ENCODE results near the gene DMD. TPM values are rescaled to one million over a fixed set of nuclear protein-coding genes. Genes with fewer than 3 reads are reported as not detected.

Gene DMD
- polyA plus RNA-seq, 12 donors: 53.6 to 134 (median 95.6) TPM; not detected in 1

DNA sequence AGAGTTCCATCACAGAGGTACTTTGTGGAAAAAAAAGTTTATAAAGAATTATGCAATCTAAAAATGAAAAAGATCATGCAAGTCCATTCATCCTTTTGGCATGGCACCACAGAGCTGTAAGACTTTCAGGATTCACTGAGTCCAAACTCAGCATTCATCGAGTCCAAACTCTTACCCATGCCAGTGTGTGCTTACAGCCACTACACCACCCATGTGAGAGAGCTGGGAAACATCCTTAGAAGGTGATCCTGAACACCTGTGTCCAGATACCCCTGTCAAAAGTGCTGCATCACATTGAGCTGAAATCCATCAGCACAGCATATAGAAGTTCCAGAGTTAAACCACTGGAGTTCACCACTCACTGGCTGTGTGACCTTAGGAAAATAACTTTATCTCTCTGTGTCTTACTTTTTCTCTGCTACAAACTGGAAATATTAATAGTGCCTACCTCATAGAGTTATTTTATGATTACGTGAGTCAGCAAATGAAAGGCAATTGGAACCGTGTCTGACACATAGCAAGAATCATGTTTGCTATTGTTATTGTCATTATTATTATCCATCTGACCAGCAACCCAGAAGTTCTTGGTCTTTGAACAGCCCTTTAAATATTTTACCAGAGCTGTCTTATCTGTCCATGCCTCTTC is 2024.5 kb downstream of the DMD start:
- DNase-seq: no peak

DNA sequence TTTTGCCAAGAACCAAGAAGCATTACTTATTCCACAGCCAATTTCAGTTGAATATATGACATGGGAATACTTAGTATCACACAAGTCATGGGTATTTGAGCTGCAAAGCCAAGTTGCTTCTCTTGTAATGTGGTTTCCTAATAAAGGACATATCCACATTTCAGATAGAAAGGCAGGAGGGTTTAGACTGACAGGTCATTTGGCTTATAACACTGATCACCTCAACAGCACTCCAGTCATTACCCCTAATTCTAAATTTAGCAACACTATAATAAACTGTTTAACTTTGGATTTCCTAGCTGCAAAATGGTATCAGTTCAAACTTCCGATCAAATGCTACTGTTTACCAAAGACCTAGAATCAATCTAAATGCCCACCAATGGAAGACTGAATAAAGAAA is 2025.5 kb downstream of the DMD start:
- no peak for DNase-seq

- DNase-seq: no peak
Measured at GRCh38 chrX:31181377-31182000, 2029.9 kb downstream of the DMD start.

DNA sequence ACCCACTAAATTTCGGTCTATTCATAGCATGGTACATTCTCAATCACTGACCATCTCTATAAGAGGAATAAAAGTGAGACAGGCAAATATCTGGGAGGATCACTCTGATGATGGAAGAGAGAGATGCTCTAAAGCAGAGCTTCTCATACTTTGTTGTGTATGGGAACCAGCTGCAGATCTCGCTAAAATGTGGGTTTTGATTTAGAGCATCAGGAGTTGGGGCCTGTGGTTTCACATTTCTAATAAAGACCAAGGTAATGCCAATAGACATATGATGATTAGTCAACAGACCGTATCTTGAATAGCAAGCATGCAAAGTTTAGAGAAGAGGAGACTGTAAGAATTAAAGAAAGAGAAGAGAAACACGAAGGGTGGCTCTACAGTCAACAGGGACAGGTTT is 2032.1 kb downstream of the DMD start:
- no peak for DNase-seq

- DNase-seq: no peak
Measured at GRCh38 chrX:31178769-31179125, 2032.6 kb downstream of the DMD start.

DNA sequence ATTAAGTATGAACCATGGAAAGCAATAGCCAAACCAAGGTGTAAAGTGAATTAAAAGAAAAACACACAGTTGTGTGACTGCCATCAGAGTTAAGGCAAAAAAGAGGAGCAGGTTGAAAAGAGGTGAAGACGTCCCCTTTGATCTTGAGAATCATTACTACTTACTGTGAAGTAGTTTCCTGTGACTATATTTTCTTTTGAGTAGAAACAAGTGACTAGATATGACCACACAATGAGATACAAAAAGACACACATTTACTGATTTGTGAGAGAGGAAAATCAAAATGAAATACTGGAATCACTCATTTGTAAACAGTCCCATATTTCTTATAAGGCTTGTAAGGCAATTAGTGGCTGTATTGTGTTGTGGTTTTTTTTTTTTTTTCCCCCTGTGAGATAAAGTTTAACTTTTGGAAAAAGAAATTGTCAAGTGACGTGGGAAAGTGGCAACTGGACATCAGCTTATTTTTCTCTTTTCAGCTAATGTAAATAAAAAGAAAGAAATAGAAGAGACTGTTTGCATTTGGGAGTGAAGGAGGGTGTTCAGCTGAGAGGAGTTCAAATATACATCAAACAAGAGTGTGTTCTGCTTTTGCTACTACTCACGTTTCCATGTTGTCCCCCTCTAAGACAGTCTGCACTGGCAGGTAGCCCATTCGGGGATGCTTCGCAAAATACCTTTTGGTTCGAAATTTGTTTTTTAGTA is 2033.1 kb downstream of the DMD start:
- DNase-seq: no peak

DNA sequence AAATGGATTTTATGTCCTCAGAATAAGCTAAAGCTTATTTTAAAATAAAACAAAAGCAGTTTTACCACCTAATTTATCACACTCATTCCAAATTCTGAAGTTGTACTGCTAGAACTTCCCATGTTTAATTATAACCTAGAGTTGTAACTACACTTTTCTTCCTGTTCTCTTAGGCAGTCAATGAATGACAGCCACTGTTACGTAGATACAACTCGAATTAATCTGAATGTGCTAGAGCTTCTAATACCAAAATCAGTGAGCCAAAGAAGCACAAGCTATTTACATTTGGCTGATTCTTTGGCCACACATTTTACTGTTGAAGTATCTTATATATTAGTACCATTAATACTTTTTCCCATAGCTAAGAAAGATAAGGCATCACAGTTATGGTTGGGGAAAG is 2040.6 kb downstream of the DMD start:
- DNase-seq: no peak

DNA sequence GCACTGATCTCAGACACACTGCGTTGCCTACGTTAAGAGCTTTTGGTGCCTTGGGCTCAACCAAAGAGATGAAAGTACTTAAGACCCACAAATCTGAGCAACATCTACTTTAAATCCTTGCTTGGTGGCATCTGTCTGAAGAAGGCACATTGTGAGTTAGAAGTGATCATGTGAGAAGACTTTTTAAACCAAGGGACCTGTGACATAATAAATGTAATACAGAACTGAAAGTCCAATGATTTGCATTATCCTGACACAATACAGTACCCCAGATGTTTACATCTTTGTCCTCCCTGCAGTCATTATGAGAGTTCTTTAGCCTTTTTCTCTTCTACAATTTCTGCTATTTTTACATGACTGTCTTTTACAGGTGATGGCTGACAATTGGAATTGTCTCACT is 2042.8 kb downstream of the DMD start:
- no peak for DNase-seq

DNA sequence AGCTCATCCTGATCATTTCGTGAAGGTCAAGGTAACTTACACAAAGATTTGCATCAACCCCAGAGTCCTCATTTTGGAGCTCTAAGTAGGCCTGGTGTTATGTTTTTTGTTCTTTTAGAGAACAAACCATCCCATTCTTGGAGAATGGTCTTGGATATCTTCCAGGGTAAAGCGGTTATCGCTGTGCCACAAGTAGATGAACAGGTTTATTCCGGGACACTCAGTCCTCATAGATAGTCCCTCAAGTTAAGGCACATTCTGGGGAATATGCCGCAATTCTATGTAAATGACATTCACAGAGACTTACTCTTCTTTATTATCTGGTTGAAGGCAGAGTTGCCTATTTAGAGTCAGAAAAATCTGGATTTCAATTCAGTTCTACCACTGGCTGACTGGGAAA is 2044.5 kb downstream of the DMD start:
- no peak for DNase-seq

GRCh38 chrX:31166416-31166815 is 2044.9 kb downstream of the DMD start:
- DNase-seq: no peak

- no peak for DNase-seq
Measured at GRCh38 chrX:31165241-31166035, 2045.9 kb downstream of the DMD start.

GRCh38 chrX:31154946-31155345 is 2056.4 kb downstream of the DMD start:
- DNase-seq: no peak

DNA sequence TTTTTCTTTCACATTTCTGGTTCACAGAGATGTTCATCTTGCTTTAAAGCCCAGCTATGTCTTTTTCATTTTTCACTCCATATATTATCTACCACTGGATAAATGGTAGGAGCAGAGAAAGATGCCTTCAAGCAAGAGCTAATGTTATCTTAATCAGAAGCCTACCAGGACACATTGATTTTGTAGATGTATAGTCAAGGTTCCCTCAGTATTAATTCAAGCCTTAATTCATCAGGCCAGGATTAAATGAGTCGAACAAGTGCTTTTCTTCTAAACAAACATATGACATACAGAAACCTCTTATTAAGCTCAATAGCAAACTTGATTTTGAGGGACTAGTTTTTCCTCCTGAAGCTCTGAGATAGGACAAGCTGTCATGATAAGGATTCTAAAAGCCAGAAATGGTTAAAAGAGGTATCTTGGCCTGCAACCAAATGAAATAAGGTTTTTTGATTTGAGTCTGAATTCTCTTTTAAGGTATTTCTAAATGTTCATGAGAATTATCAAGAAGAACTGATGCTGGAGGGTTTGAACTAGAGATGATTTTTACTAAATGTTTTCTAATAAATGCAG is 2057.8 kb downstream of the DMD start:
- no peak for DNase-seq

- DNase-seq: peak; percentile 20
Measured at GRCh38 chrX:31147175-31147574, 2064.2 kb downstream of the DMD start.

DNA sequence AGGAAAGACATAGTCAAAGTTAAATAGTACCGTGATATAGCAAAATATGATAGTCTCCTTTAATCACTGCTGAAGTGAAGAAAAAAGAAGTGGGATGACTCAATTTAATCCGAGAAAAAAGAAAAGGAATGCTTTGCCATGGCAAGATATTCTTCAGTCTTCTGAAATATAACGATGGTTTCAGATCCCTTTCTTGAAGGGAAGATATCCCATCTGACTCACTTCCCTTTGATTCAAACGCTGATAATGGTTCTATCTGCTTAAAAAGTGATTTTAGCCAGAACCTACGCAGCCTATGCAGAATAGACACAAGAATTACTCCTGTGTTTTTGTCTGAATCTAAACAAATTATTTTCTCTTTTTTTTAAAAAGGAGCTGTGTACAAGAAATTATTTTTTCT is 2071.4 kb downstream of the DMD start:
- no peak for DNase-seq

DNA sequence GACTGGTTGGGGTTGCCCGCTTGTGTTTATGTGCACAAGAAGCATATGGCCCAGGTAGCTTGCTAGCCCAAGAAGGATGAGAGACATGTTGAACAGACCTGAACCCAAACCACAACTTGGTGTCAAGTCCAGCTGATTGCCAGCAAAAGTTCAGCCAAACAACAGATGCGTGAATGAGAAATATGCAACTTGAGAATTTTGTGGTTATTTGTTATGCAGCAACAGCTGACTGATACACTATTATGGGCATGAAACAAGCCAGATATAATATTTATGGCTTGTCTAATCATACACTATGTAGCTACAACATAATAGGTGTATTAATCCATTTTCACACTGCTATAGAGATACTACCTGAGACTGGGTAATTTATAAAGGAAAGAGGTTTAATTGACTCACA is 2073.2 kb downstream of the DMD start:
- no peak for DNase-seq

GRCh38 chrX:31136144-31136611 is 2075.2 kb downstream of the DMD start:
- no peak for DNase-seq

- DNase-seq: no peak
Measured at GRCh38 chrX:31132821-31133241, 2078.5 kb downstream of the DMD start.

DNA sequence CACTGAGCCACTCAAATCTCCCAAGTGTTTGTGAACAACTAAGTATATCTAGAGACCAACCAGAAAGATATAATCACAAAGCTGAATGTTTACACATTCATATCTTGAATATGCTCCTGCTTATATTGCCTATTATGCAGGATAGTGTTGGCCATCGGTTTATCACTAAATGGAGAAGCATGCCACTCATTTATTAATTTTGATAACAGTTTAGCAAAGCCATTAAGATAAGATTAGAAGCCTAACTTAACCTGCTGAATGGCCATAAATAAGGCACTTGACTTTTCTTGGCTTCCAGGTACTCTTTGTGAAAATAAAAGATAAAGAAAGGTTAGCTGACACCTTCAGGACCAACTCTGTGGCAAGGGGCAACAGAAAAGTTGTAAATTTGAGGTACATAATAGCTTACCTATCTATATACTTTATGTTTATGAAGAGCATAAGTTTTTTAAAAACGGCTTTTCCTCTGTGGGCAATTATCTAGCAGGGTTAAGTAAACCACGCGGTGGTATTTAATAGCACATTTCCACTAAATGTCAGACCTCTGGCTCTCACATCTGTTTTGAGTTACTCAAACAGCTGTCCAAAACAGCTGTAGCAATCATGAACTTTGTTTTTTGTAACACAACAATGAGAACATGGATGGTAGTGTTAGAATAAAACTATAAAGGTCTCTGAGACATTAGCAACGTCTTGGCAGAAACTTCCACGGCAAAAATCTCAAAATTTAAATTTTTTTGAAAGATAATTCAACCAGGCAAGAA is 2080.7 kb downstream of the DMD start:
- DNase-seq: peak; percentile 43

GRCh38 chrX:31128855-31129254 is 2082.5 kb downstream of the DMD start:
- DNase-seq: no peak

GRCh38 chrX:31127716-31128115 is 2083.6 kb downstream of the DMD start:
- no peak for DNase-seq

Measured in muscle of arm (tissue), 12 donors.